HK-2 (cell line): ENCODE data around the gene ACP2.
A peak's percentile ranks its signal among the peaks of the same experiment; 100 is the strongest.
"Not testable (repeated sequence)": the region's sequence is repeated elsewhere in the genome, so short reads cannot be mapped to it uniquely, and the experiment has no call there.

Experiments
- DNase-seq: peaks from one replicate; pipeline ENCODE4 v3.0.0-alpha.2; 2018; ENCODE audit not compliant: unreplicated experiment

ACP2 gene

DNA sequence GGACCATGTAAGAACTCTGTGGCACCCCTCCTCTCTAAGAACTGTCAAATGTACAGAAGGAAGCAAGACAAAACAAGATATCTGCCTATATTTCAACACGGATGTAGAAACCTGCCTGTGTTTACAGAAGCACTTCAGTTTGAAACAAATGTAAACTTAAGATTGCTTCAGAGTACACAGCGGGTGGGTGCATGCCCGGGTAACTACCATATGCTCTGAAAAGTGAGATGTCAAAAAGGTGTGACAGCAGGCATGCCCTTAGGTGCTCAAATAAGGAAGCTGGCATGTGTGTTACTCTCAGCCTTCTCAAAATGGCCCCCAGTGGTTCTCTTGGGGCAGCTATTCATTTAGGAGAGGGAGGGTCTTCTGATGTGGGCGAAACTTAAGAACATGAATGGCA, 5.2 kb downstream of the ACP2 start:
- no peak for DNase-seq

DNA sequence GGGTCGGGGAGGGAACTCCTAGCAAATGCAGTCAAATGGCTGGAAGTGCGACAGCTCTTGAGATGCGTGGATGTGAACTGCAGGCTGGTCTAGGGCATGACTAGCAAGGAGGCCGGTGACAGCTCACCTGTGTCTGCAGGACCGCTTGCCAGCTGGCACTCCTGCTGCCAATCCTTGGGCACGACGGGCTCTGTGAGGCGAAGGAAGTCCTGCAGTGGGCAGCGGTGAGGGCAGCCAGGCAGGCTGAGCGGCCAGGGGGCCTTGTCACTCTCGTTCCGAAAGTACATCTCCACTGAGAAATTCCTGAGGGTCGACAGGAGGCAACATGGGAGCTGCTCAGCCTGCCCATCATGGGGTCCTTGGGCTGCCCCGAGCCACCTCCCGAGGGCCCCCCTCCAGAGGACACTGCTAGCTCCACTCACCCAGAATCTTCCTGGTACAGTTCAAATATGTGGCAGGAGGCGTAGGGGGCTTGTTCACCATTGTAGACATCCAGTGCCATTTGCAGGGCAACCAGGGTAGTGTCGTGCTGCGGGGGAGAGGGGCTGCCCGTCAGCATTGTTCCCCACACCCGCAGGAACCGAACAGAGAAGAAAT, 5.9 kb downstream of the ACP2 start:
- no peak for DNase-seq

DNA sequence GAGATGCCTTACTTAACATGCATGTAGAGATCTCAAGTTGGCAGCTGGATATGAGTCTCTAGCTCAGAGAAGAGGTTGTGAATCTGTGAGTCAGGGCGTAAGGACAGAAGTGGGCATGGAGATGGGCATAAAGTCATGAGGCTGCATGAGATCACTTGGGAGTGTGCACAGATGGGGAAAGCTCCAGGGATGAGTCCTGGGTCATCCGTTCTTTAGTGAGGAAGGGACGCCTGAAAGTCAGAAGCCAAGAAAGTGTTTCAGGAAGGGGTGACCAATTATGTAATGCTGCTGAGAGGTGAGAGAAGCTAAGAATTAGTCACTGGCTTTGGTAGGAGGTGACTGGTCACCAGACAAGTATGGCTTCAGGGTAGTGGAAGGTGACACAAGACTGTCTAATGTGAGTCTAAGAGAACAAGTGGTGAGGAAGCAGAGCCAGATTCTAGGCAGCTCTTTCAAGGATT, 6.7 kb downstream of the ACP2 start:
- no peak for DNase-seq

DNA sequence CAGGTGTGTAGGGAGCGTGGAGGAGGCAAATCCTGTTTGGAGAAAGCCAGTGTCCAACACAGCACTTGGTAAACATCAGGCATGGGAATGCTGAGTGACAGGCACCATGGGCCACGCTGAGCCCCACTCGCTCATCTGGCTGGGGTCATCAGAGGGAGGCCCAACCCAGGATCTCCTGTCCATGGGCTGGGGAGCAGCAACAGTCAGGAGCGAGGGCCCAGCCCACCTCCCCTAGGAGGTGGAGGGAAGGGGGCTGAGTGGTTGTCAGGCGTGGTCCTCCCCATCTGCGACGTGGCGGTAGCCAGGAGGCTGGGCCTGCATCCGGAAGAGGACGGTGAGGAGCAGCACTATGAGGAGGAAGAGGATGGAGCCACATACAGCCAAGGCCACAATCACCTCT, 8.8 kb downstream of the ACP2 start:
- DNase-seq, result no peak

DNA sequence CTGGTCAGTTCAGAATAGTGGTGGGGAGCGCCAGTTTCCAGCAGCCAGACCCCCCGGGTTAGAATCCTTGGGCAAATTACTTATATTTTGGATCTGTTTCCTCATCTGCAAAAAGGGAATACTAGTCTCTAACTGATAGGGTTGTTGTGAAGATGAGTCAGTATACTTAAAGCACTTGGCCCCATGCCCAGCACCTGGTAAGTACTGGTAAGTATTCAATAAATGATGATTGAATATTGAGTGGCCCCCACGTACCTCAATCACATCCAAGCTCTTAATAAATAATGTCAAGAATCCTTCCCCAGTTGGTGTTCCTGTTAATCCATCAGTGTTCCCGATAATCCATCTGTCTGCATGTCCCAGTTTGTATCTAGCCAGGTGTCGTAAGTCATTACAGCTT, 12.1 kb downstream of the ACP2 start:
- DNase-seq, result no peak

DNA sequence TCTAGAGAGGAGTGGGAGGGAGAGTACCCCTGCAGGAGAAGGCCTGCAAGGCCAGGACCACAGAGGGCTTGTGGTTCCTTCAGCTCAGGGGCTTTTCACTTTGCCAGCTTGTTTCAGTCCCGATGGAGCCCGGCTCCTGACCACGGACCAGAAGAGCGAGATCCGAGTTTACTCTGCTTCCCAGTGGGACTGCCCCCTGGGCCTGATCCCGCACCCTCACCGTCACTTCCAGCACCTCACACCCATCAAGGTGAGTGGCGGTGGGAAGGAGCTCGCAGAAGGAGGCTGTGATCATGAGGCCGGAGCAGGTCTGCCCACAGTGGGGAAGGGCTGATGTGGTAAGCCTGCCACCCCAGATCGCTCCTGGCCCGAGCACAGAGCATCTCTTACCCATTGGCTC, 13.5 kb downstream of the ACP2 start:
- DNase-seq, result no peak

DNA sequence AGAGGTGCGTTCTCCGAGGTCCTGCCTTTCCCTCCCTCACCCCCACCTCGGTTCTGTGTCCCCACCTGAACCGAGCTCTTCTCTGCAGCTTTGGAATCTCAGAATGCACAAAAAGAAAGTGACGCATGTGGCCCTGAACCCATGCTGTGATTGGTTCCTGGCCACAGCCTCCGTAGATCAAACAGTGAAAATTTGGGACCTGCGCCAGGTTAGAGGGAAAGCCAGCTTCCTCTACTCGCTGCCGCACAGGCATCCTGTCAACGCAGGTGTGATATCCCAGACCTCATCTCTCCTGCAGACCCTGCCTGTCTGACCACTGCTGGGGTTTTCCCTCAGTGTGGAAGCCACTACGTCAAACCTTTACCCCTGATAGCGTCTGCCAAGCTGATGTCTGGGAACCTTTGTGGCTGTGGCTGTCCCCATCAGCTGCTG, 13.9 kb downstream of the ACP2 start:
- DNase-seq, result no peak

DNA sequence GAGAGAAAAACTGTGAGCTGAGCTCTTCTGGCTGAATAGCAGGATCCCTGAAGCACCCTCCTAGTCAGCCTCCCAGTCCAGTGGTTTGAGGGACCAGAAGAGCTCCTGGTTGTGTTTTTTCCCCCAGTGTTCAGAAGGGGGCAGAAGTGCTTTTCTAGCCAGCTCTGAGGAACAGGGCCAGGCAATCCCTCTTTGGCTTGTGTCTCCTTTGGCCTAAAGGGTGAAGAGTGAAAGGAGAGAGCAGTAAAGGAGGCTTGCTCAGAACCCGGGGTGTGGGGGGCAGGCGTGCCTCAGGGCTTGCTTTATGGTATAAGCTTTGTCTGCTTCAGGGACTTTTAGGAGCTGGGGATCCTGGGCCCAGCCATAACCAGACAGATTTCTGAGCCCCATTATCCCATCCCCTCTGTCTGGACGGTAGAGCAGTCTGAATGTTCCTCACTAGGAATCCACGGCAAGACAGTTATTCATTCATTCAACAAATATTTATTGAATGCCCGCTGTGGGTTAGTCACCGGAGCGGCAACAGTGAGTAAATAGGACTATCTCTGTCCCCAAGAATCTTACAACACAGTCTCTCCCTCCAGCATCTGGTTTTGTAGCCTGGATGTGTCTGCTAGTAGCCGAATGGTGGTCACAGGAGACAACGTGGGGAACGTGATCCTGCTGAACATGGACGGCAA, 14.5 kb downstream of the ACP2 start:
- no peak for DNase-seq

GRCh38 chr11:47233051-47233450, 15.6 kb downstream of the ACP2 start:
- DNase-seq, result no peak

DNA sequence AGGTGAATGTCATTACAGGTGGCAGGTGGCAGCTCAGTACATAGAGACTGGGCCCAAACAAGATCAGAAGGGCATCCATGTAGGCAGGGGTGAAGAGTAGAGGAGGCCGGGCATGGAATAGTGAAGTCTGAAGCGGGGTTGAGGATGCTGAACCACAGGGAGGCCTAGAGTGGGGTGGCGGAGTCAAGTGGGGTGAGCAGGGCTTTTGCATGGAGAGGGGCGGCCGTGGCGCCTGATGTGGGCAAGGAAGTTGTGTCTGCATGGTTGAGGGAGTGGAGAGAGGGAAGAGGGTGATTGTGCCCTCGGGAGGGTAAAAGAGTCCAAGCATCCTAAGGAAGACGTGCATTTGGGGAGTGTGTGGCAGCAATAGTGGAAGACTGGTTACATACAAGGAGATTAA, 19.5 kb downstream of the ACP2 start:
- DNase-seq, result no peak

GRCh38 chr11:47225552-47226400, 22.8 kb downstream of the ACP2 start:
- DNase-seq, result no peak

DNA sequence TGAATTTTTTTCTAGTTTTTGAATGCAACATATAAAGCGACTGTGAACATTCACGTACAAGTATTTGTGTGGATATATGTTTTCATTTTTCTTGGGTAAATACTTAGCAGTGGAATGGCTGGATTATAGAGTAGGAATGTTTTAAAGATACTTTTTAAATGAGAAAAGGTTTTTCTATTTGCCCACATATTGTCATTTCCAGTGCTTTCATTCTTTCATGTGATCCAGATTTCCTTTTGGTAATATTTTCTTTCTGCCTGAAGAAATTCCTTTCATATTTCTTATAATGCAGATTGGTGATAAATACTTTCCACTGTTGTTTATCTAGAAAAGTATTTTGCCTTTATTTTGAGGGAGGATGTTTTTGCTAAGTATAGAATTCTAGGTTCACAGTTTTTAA, 25.9 kb downstream of the ACP2 start:
- no peak for DNase-seq

GRCh38 chr11:47220401-47220821, 28.2 kb downstream of the ACP2 start:
- DNase-seq, result no peak

DNA sequence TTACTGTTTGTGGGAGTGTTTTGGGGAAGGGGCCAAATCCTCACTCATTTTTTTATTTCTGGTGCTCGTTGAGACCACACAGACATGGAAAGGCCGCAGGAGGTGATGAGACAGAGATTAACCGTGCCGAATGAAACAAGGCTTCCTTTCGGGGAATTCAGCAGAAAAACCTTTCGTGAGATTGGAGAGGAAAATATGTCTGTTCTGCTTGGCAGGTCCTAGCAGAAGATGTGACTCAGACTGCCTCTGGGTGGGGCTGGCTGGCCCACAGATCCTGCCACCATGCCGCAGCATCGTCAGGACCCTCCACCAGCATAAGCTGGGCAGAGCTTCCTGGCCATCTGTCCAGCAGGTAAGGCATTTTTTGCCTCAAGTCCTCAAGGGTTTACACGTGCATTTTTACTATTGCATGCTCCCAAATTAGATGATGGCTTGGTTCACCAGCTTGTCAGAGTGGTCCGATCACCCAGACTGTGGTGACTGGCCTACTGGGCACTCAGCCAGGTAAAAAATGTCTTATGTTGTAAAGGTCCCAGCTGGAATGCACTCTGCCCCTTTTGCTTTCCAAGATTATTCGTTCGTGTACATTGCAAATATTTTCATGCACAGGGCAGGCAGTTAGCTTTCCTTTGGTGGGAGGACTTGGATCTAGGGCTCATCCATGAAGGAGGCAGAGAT, 32.4 kb downstream of the ACP2 start:
- DNase-seq, result peak; percentile 50

DNA sequence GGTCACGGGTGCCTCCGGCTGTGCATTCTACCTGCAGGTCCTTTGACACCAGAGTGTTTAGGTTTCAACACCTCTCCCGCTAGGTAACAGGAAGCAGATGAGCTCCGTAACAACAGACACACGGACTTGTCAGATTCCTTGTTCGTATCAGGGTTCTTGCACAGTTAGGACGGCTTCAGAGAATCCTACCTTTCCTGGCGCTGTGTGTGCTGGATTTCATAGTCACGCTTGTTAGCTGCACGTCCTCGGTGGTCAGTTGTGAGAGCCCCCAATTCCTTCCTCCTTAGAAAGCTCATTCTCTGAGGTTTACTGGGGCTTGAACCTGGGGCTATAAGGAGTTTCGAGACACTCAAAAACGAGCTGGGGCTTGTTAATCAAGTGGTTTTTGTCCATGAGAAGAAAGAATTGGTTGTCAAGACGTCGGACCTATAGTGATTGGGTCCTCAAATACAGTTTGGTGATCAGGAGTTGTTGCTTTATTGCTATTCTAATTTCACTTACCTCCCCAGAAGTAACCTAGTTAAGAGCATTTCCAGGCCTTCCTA, 33.2 kb downstream of the ACP2 start:
- no peak for DNase-seq

- DNase-seq, result peak; percentile 83
These were observed 34.6 kb downstream of the ACP2 start for GRCh38 chr11:47213950-47214565.

- DNase-seq, result no peak
These were observed 35.7 kb downstream of the ACP2 start for GRCh38 chr11:47212938-47213337.

- DNase-seq, result no peak
These were observed 40.0 kb downstream of the ACP2 start for GRCh38 chr11:47208628-47209027.

GRCh38 chr11:47208008-47208552, 40.5 kb downstream of the ACP2 start:
- not testable (repeated sequence) for DNase-seq

DNA sequence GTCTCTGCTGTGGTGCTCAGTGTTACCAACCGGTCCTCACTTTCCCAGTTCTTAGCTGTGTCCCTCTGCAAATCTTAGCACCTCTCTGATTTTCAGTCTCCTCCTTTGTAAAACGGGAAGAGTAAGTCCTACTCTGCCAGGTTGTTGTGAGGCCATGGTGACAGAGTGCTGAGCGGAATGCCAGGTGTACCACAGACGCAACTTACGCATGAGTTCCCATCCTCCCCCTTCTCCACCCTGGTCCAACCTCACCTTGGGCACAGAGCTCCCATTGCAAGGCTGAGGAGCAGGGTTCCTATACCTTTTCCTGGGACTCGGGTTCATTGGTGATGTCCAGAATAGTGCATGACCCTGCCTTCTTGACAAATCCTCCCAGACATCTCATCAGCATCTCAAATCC, 41.2 kb downstream of the ACP2 start:
- DNase-seq, result no peak

GRCh38 chr11:47206577-47206976, 42.0 kb downstream of the ACP2 start:
- not testable (repeated sequence) for DNase-seq
